Caco-2 (cell line): ENCODE results near the gene GAK. TPM values are rescaled to one million over a fixed set of nuclear protein-coding genes. Genes with fewer than 3 reads are reported as not detected.

Source experiments
- BruUV-seq: library from RNA; stranded (reverse); fragments of 400-500 nt; replicated peaks from 2 replicates; lab custom pipeline; 2021; lab: Mats Ljungman, UMichigan
- CTCF ChIA-PET: fragments of 300-600 bp; sonication (Branson Sonifier 250); formaldehyde crosslinking; loops from one replicate; lab custom pipeline; 2022; ENCODE audit warnings: antibody characterized with exemption; lab: Charles Lee
- POLR2A ChIA-PET: fragments of 300-600 bp; sonication (Branson Sonifier 250); formaldehyde crosslinking; loops from one replicate; lab custom pipeline; 2022; ENCODE audit warnings: antibody characterized with exemption; lab: Charles Lee
- DNase-seq, 2 experiments: peaks; one replicate each; pipeline versions ENCODE4 v3.0.0 to v3.0.0-alpha.2; 2020 to 2022
- H3K27me3 ChIP-seq: replicated peaks from 2 replicates; pipeline ENCODE4 v1.6.0; 2011; ENCODE audit warnings: low read length; ENCODE audit not compliant: control insufficient read depth, insufficient read depth
- H3K36me3 ChIP-seq: 2 replicates; pipeline ENCODE4 v1.5.1; 2011; ENCODE audit warnings: low read length; ENCODE audit not compliant: control insufficient read depth, insufficient read depth
- H3K4me1 ChIP-seq: fragments of 250-450 bp; sonication (Bioruptor Pico); 2 replicates; pipeline ENCODE4 v1.5.1; 2020; ENCODE audit warnings: mild to moderate bottlenecking
- H3K4me3 ChIP-seq: 2 replicates; pipeline ENCODE4 v1.5.1; 2011; ENCODE audit warnings: low read depth, mild to moderate bottlenecking, control low read depth, low read length
- H3K9me3 ChIP-seq: fragments of 250-450 bp; sonication (Bioruptor Pico); 2 replicates; pipeline ENCODE4 v1.5.1; 2020; ENCODE audit warnings: mild to moderate bottlenecking, moderate library complexity
- H3K27ac Mint-ChIP-seq: one replicate; pipeline ENCODE4 v1.8.0; 2022; ENCODE audit warnings: mixed read lengths; ENCODE audit not compliant: unreplicated experiment
- H3K27me3 Mint-ChIP-seq: one replicate; pipeline ENCODE4 v1.8.0; 2022; ENCODE audit warnings: mixed read lengths; ENCODE audit not compliant: insufficient read depth, unreplicated experiment
- H3K36me3 Mint-ChIP-seq: one replicate; pipeline ENCODE4 v1.8.0; 2022; ENCODE audit warnings: mild to moderate bottlenecking, mixed read lengths; ENCODE audit not compliant: insufficient read depth, unreplicated experiment
- H3K4me1 Mint-ChIP-seq: one replicate; pipeline ENCODE4 v1.8.0; 2022; ENCODE audit warnings: low read depth, mixed read lengths; ENCODE audit not compliant: unreplicated experiment
- H3K4me3 Mint-ChIP-seq: one replicate; pipeline ENCODE4 v1.8.0; 2022; ENCODE audit warnings: mild to moderate bottlenecking, moderate library complexity, mixed read lengths; ENCODE audit not compliant: unreplicated experiment
- H3K9me3 Mint-ChIP-seq: one replicate; pipeline ENCODE4 v1.8.0; 2022; ENCODE audit warnings: mixed read lengths; ENCODE audit not compliant: unreplicated experiment
- intact Hi-C: fragments of 100-400 bp; cut with micrococcal nuclease; formaldehyde crosslinking; loops from one replicate; pipeline ENCODE4 v1.10.0; 2022; ENCODE audit not compliant: unreplicated experiment
- total RNA-seq: library from RNA; stranded (reverse); gene quantifications from 2 replicates; pipeline ENCODE4 v1.2.3, GENCODE V29; 2022
- TF ChIP-seq, protein P1 (sequence below), 2 experiments: fragments of 200-600 bp in 1 of 2; IDR thresholded peaks; 1 replicate in 1 of 2; 2 replicates in 1 of 2; pipeline versions ENCODE4 v1.5.1 to v1.8.0; 2011 to 2022; ENCODE audit warnings: antibody characterized with exemption in 1 of 2, control low read depth in 1 of 2, inconsistent platforms in 1 of 2, low read depth in 1 of 2, low read length in 1 of 2, mild to moderate bottlenecking in 1 of 2, moderate library complexity in 1 of 2; ENCODE audit not compliant: insufficient read depth in 1 of 2, severe bottlenecking in 1 of 2, unreplicated experiment in 1 of 2

GAK gene
- total RNA-seq, 1 experiment from 2014 or later = 126 TPM

GRCh38 chr4:891747-892146 is 40.4 kb downstream of the GAK start:
- TF ChIP-seq, protein P1, sequence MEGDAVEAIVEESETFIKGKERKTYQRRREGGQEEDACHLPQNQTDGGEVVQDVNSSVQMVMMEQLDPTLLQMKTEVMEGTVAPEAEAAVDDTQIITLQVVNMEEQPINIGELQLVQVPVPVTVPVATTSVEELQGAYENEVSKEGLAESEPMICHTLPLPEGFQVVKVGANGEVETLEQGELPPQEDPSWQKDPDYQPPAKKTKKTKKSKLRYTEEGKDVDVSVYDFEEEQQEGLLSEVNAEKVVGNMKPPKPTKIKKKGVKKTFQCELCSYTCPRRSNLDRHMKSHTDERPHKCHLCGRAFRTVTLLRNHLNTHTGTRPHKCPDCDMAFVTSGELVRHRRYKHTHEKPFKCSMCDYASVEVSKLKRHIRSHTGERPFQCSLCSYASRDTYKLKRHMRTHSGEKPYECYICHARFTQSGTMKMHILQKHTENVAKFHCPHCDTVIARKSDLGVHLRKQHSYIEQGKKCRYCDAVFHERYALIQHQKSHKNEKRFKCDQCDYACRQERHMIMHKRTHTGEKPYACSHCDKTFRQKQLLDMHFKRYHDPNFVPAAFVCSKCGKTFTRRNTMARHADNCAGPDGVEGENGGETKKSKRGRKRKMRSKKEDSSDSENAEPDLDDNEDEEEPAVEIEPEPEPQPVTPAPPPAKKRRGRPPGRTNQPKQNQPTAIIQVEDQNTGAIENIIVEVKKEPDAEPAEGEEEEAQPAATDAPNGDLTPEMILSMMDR (IDR thresholded peaks at IDR 0.05; ENCODE audit: insufficient read depth in 1 of 2, low read depth in 1 of 2, low read length in 1 of 2, severe bottlenecking in 1 of 2, unreplicated experiment in 1 of 2) = peak in 1 of 2 experiments; percentile 26
- H3K9me3 Mint-ChIP-seq = no peaks in the 10 kb centered on the region
- Histone ChIP-seq H3K4me1 (no peaks in the 10 kb centered on the region), H3K27me3 (no peaks in the 10 kb centered on the region), H3K36me3 (peaks cover 2% of the 10 kb centered on the region), H3K9me3 (no peaks in the 10 kb centered on the region), H3K4me3 (no peak overlapping the region)
- intact Hi-C loops = no loop called here
- POLR2A ChIA-PET = no interaction called here
- CTCF ChIA-PET = interaction anchor here (0.9 kb wide), 1 partner anchor 95 kb away, joined by 3 read pairs; the partner anchor contains the start of gene IDUA
- H3K36me3 Mint-ChIP-seq = peaks cover 42% of the 10 kb centered on the region
- H3K4me3 Mint-ChIP-seq = no peak overlapping the region
- H3K27me3 Mint-ChIP-seq = no peaks in the 10 kb centered on the region
- peak in 1 of 2 experiments; percentile 30 for DNase-seq
- BruUV-seq = no TSS peak
- H3K27ac Mint-ChIP-seq = no peak overlapping the region
- H3K4me1 Mint-ChIP-seq = no peaks in the 10 kb centered on the region

DNA sequence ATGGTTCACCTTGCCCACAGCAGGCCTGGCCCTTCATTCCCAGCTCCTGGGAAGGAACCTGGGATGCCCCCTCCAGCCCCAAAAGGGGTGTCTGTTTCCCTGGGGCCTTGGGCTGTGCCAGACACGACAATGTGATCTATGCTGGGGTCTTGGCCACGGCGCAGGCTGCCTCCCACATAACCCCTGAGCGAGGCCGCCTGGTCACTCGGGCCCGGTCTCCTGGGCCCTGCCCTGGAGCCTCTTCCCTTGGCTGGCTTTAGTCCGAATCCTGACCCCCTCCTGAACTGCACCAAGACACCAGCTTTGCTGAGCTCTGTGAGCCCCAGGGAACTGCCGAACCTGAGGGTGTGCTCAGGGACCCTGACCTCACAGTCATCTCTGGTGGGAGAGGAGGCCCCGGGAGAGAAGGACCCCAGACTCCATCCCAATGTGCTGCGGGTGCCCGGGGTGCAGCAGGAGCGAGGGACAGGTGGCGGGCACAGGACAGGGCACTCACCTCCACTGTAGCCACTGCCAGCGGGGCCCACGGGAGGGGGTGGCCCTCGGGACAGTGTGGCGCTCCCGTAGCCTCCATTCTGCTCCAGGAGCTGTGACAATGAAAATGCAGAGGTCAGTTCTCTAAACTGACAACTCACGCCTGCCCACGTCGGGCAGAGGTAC is 42.0 kb downstream of the GAK start:
- H3K36me3 Mint-ChIP-seq = peaks cover 41% of the 10 kb centered on the region
- Histone ChIP-seq H3K9me3 (no peaks in the 10 kb centered on the region), H3K4me1 (no peaks in the 10 kb centered on the region), H3K4me3 (no peak overlapping the region), H3K27me3 (no peaks in the 10 kb centered on the region), H3K36me3 (peaks cover 2% of the 10 kb centered on the region)
- TF ChIP-seq, protein P1 (IDR thresholded peaks at IDR 0.05; ENCODE audit: insufficient read depth in 1 of 2, low read depth in 1 of 2, low read length in 1 of 2, severe bottlenecking in 1 of 2, unreplicated experiment in 1 of 2) = no peak
- no peak for DNase-seq
- H3K4me3 Mint-ChIP-seq = no peak overlapping the region
- ChIA-PET CTCF (no interaction called here), POLR2A (no interaction called here)
- H3K27ac Mint-ChIP-seq = no peak overlapping the region
- no peaks in the 10 kb centered on the region for H3K27me3 Mint-ChIP-seq
- H3K9me3 Mint-ChIP-seq = no peaks in the 10 kb centered on the region
- H3K4me1 Mint-ChIP-seq = no peaks in the 10 kb centered on the region
- BruUV-seq = no TSS peak
- intact Hi-C loops = no loop called here

DNA sequence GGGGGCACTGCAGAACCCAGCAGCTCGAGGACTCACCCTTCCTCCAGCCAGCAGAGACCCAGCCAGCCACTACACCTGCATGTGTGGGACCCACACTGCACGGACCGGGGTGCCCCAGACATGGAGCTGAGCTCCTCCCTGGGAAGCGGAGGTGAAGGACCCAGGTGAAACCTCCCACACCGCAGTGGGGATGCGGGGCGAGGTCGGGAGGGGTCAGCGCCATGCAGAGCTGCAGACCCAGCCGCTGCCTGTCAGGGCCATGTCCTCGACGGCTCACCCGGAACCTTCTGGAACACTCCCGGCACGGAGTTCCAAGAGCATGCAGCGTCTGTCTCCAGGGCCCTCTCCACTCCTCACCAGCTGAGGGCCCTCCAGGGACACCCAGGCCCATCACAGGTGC is 42.6 kb downstream of the GAK start:
- POLR2A ChIA-PET = no interaction called here
- CTCF ChIA-PET = no interaction called here

More for the DNA sequence above, 42.6 kb downstream of the GAK start:
- TF ChIP-seq, protein P1 (IDR thresholded peaks at IDR 0.05; ENCODE audit: insufficient read depth in 1 of 2, low read depth in 1 of 2, low read length in 1 of 2, severe bottlenecking in 1 of 2, unreplicated experiment in 1 of 2) = no peak
- Histone ChIP-seq H3K4me3 (no peak overlapping the region), H3K9me3 (no peaks in the 10 kb centered on the region), H3K27me3 (no peaks in the 10 kb centered on the region), H3K4me1 (no peaks in the 10 kb centered on the region), H3K36me3 (peaks cover 2% of the 10 kb centered on the region)
- no peak for DNase-seq
- no TSS peak for BruUV-seq
- peaks cover 46% of the 10 kb centered on the region for H3K36me3 Mint-ChIP-seq
- no peak overlapping the region for H3K27ac Mint-ChIP-seq
- intact Hi-C loops = no loop called here
- H3K4me3 Mint-ChIP-seq = no peak overlapping the region
- no peaks in the 10 kb centered on the region for H3K4me1 Mint-ChIP-seq
- H3K9me3 Mint-ChIP-seq = no peaks in the 10 kb centered on the region
- H3K27me3 Mint-ChIP-seq = no peaks in the 10 kb centered on the region
